Spleen (tissue), 11 donors: ENCODE data around the gene PKD1. TPM values are rescaled to one million over a fixed set of nuclear protein-coding genes. Genes with fewer than 3 reads are reported as not detected.

Source experiments
- DNase-seq: peaks from one replicate; pipeline ENCODE4 v3.0.0-alpha.2; 2020
- H3K27ac ChIP-seq, 8 donors: fragments of 200-600 bp; sonication (generic) in 7 of 8; 1 replicate in 4 of 8; 2 replicates in 4 of 8; pipeline versions ENCODE4 v1.5.0 to v1.8.0; 2016 to 2021; ENCODE audit warnings: inconsistent platforms in 4 of 8, mild to moderate bottlenecking in 4 of 8, moderate library complexity in 1 of 8
- H3K27me3 ChIP-seq, 7 donors: fragments of 200-600 bp; sonication (generic) in 6 of 7; replicated peaks in 1 of 7; 1 replicate in 4 of 7; 2 replicates in 3 of 7; pipeline versions ENCODE4 v1.5.0 to v1.8.0; 2016 to 2021; ENCODE audit warnings: inconsistent platforms in 3 of 7, mild to moderate bottlenecking in 1 of 7
- H3K36me3 ChIP-seq, 6 donors: fragments of 200-600 bp; sonication (generic) in 5 of 6; 1 replicate in 4 of 6; 2 replicates in 2 of 6; pipeline versions ENCODE4 v1.5.0 to v1.8.0; 2016 to 2021; ENCODE audit warnings: inconsistent platforms in 2 of 6
- H3K4me1 ChIP-seq, 6 donors: fragments of 200-600 bp; sonication (generic) in 5 of 6; 1 replicate in 3 of 6; 2 replicates in 3 of 6; pipeline versions ENCODE4 v1.5.0 to v1.8.0; 2016 to 2021; ENCODE audit warnings: inconsistent platforms in 3 of 6
- H3K4me3 ChIP-seq, 8 donors: fragments of 200-600 bp; sonication (generic) in 7 of 8; 1 replicate in 4 of 8; 2 replicates in 4 of 8; pipeline versions ENCODE4 v1.5.0 to v1.8.0; 2016 to 2021; ENCODE audit warnings: inconsistent platforms in 4 of 8, mild to moderate bottlenecking in 4 of 8, moderate library complexity in 2 of 8
- H3K9me3 ChIP-seq, 8 donors: fragments of 200-600 bp; sonication (generic) in 7 of 8; 1 replicate in 4 of 8; 2 replicates in 4 of 8; pipeline versions ENCODE4 v1.5.0 to v1.8.0; 2016 to 2021; ENCODE audit warnings: inconsistent platforms in 4 of 8
- POLR2A ChIP-seq, 3 donors: fragments of 450-650 bp; IDR thresholded peaks; one replicate each; pipeline ENCODE4 v1.5.1; 2017; ENCODE audit warnings: antibody characterized with exemption in 3 of 3, mild to moderate bottlenecking in 1 of 3
- POLR2AphosphoS5 ChIP-seq, 3 donors: sonication (generic); formaldehyde crosslinking; IDR thresholded peaks; one replicate each; pipeline ENCODE4 v1.5.1; 2017; ENCODE audit warnings: antibody characterized with exemption in 3 of 3
- WGBS, 5 donors: extraction: QIAGEN DNeasy Blood & Tissue Kit in 3 of 5; methylation state at CpG; one replicate each; pipeline versions ENCODE4 v1.1.5 to v1.1.7; 2013 to 2018; 5-methylcytosine and 5-hydroxymethylcytosine counted together
- intact Hi-C: fragments of 100-400 bp; cut with DNase I; formaldehyde crosslinking; loops from one replicate; pipeline ENCODE4 v1.15.0; 2023; ENCODE audit warnings: low total_unique reads
- polyA plus RNA-seq, 3 donors: library from polyadenylated mRNA; stranded (reverse); fragments of 200-250 nt; gene quantifications; one replicate each; pipeline ENCODE4 v1.2.1, GENCODE V29; 2013
- total RNA-seq, 7 donors: library from RNA; depleted of rRNA in 3 of 7; stranded (reverse); fragments of >200 nt in 3 of 7; fragmentation: NEBNext Ultra II Directional in 4 of 7; extraction: Animal tissue kit (Norgen Biotek cat#: 25700) in 4 of 7; gene quantifications; one replicate each; pipeline versions ENCODE4 v1.1.0 to v1.2.1, GENCODE V29; 2016 to 2021
- TF ChIP-seq, protein P1 (sequence below), 11 experiments: fragments of 200-600 bp in 7 of 11; fragments of 450-650 bp in 4 of 11; sonication (generic) in 4 of 11; IDR thresholded peaks in 8 of 11; conservative IDR thresholded peaks in 3 of 11; 1 replicate in 7 of 11; 2 replicates in 4 of 11; pipeline versions ENCODE4 v1.4.0 to v1.8.0; 2016 to 2021; ENCODE audit warnings: antibody characterized with exemption in 11 of 11, inconsistent platforms in 4 of 11, mild to moderate bottlenecking in 1 of 11
- donor health status: healthy with polysubstance abuse.
- donor health status: DM: no; HTN: no; CAD: no; lungs with moderate emphysema.
- donor health status: DM: no; HTN: no; CAD: no.
- donor health status: Bipolar disorder and iron deficiency.
- donor health status: healthy.
- donor health status: DM: no; HTN: no; CAD: no.
- donor health status: DM: yes; HTN: yes; CAD: no.

The PKD1 gene
- total and polyA plus RNA-seq, 10 donors: 14.0 to 124 (median 79.8) TPM

DNA sequence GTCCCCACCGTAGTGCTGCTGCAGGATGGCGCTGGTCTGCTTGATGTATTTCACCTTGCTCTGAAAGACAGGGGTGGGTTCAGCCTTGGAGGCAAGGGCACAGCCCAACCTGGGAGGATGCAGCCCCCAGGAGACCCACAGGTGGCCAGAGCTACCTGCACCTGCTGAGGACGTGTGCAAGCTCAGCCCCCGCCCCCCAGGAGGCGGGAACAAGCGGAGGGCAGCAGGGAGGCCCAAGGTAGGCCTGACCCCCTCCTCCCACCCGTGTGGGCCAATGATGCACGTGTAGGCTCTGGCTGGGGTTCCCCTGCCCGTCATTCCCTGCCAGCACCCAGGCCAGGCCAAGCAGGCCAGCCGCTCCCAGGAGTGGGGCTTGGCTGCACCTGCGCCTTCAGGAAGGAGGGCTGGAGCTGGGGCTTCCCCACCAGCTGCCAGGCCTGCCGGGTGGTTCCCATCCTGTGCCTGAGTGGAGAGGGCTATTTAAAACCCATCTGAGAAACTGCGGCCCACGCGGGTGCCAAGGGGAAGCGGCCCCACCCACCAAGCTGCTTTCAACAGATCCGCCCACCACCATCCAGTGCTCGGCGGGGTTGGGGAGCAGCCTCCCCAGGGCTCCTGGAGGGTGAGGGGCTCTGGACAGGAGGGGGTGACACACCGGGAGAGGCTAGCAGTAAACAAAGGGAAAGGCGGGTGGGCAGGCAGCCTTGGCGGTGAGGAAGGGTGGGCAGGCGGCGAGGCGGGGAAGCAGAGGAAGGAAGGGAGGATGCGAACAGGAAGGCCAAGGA is 91.8 kb downstream of the PKD1 start:
- Histone ChIP-seq H3K27me3 (no peaks in the 10 kb centered on the region), H3K27ac (peak overlapping the region; percentile 33 to 81 (median 64)), H3K9me3 (no peaks in the 10 kb centered on the region), H3K36me3 (peaks cover 0 to 23% (median 0%) of the 10 kb centered on the region in 6 donors), H3K4me1 (peaks cover 56 to 95% (median 85%) of the 10 kb centered on the region in 6 donors), H3K4me3 (peak overlapping the region in 1 of 8 donors; percentile 30)
- intact Hi-C loops: no loop called here
- DNase-seq: no peak
- TF ChIP-seq, protein P1, sequence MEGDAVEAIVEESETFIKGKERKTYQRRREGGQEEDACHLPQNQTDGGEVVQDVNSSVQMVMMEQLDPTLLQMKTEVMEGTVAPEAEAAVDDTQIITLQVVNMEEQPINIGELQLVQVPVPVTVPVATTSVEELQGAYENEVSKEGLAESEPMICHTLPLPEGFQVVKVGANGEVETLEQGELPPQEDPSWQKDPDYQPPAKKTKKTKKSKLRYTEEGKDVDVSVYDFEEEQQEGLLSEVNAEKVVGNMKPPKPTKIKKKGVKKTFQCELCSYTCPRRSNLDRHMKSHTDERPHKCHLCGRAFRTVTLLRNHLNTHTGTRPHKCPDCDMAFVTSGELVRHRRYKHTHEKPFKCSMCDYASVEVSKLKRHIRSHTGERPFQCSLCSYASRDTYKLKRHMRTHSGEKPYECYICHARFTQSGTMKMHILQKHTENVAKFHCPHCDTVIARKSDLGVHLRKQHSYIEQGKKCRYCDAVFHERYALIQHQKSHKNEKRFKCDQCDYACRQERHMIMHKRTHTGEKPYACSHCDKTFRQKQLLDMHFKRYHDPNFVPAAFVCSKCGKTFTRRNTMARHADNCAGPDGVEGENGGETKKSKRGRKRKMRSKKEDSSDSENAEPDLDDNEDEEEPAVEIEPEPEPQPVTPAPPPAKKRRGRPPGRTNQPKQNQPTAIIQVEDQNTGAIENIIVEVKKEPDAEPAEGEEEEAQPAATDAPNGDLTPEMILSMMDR (IDR thresholded peaks at IDR 0.05 in 8 of 11, conservative IDR thresholded peaks at IDR 0.05 in 3 of 11): no peak
- TF ChIP-seq POLR2AphosphoS5 (IDR thresholded peaks at IDR 0.05): peak; percentile 64 to 76 (median 75)
- TF ChIP-seq POLR2A (IDR thresholded peaks at IDR 0.05): no peak
- 27 to 44% (median 35%) methylated on average over 18 to 26 of the region's 26 CpGs for WGBS, 5 donors

GRCh38 chr16:2042986-2043666 is 92.6 kb downstream of the PKD1 start:
- intact Hi-C loops: no loop called here
- Histone ChIP-seq H3K27me3 (no peaks in the 10 kb centered on the region), H3K27ac (peak overlapping the region in 7 of 8 donors; percentile 33 to 81 (median 64)), H3K9me3 (no peaks in the 10 kb centered on the region), H3K4me3 (peak overlapping the region in 1 of 8 donors; percentile 30), H3K4me1 (peaks cover 50 to 95% (median 85%) of the 10 kb centered on the region in 6 donors), H3K36me3 (peaks cover 0 to 23% (median 0%) of the 10 kb centered on the region in 6 donors)
- WGBS, 5 donors: 62 to 84% (median 74%) methylated on average over 9 to 11 of the region's 11 CpGs
- no peak for TF ChIP-seq POLR2AphosphoS5 (IDR thresholded peaks at IDR 0.05)
- TF ChIP-seq, protein P1 (IDR thresholded peaks at IDR 0.05 in 8 of 11, conservative IDR thresholded peaks at IDR 0.05 in 3 of 11): no peak
- no peak for TF ChIP-seq POLR2A (IDR thresholded peaks at IDR 0.05)
- DNase-seq: no peak

DNA sequence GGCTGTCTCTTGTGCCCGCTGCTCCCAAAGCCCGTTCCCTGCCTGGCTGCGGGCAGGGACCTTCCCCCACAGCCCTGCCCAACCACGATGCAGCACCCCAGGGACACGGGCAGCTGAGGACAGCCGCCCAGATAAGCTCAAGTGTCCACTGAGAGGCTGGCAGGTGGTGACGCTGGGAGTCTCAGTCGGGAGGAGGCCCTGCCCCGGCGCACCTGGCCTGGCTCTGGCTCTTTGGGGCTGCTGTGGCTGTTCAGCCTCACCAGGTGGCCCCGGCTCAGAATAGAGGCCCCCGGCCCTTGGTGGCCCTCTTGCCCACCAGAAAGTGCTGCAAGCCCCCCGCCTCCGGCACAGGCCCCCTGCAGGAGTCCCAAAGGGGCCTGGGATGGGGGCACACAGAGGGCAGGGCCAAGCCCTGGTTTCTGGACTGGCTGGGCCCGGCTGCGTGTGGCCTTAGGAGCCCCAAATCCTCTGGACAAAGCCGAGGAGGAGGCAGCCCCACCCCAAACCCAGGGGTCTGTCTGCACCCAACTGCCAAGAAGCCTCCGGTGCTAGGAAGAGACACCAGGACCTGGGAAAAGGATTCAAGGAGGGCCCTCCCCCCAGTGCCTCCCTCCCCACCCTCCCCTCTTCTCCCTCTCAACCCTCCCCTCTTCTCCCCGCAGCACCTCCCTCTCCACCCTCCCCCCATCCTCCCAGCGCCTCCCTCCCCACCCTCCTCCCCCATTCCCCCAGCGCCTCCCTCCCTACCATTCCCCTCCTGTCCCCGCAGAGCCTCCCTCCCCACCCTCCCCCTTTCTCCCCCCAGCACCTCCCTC is 93.3 kb downstream of the PKD1 start:
- no peak for DNase-seq
- H3K4me3 ChIP-seq: no peak overlapping the region
- intact Hi-C loops: no loop called here
- WGBS, 5 donors: 61 to 81% (median 73%) methylated on average over 9 to 22 of the region's 22 CpGs
- H3K4me1 ChIP-seq: peaks cover 50 to 100% (median 87%) of the 10 kb centered on the region in 6 donors
- TF ChIP-seq POLR2A (IDR thresholded peaks at IDR 0.05): no peak
- TF ChIP-seq, protein P1 (IDR thresholded peaks at IDR 0.05 in 8 of 11, conservative IDR thresholded peaks at IDR 0.05 in 3 of 11): no peak
- TF ChIP-seq POLR2AphosphoS5 (IDR thresholded peaks at IDR 0.05): peak in 2 of 3 donors; percentile 43 to 56
- no peaks in the 10 kb centered on the region for H3K27me3 ChIP-seq
- peak overlapping the region in 6 of 8 donors; percentile 8 to 85 (median 65) for H3K27ac ChIP-seq
- peaks cover 0 to 31% (median 0%) of the 10 kb centered on the region in 6 donors for H3K36me3 ChIP-seq
- H3K9me3 ChIP-seq: no peaks in the 10 kb centered on the region
